Activated CD4-positive, alpha-beta T cell treated with anti-CD3 and anti-CD28 coated beads, Interleukin-2, amount 50 U/mL, for 24 hours (primary cell): ENCODE measurements around the gene TFRC.
"Not testable (repeated sequence)": the region's sequence is repeated elsewhere in the genome, so short reads cannot be mapped to it uniquely, and the experiment has no call there.

ENCODE experiments used
- DNase-seq, 2 donors: peaks; one replicate each; pipeline ENCODE4 v3.0.0-alpha.2; 2020; ENCODE audit warnings: low read depth in 1 of 2, low spot score in 1 of 2

The TFRC gene

GRCh38 chr3:196007744-196008335 is 74.0 kb downstream of the TFRC start:
- no peak for DNase-seq

- not testable (repeated sequence) for DNase-seq
These were observed 76.6 kb downstream of the TFRC start for GRCh38 chr3:196005338-196005737.

GRCh38 chr3:196004359-196005052 is 77.4 kb downstream of the TFRC start:
- not testable (repeated sequence) for DNase-seq

- DNase-seq, result no peak
These were observed 78.3 kb downstream of the TFRC start for GRCh38 chr3:196003611-196004010.

GRCh38 chr3:196002721-196003120 is 79.2 kb downstream of the TFRC start:
- DNase-seq, result not testable (repeated sequence)

GRCh38 chr3:196001240-196001639 is 80.7 kb downstream of the TFRC start:
- not testable (repeated sequence) for DNase-seq

GRCh38 chr3:196000360-196000950 is 81.4 kb downstream of the TFRC start:
- not testable (repeated sequence) for DNase-seq

- DNase-seq, result no peak
These were observed 82.0 kb downstream of the TFRC start for GRCh38 chr3:195999896-196000295.
